TTC549 (cell line): ENCODE results near the gene PRB4.
"Not testable (repeated sequence)": the region's sequence is repeated elsewhere in the genome, so short reads cannot be mapped to it uniquely, and the experiment has no call there.

ENCODE experiments used
- FAIRE-seq: peaks from 2 replicates; lab custom pipeline; 2012; peaks lifted over from hg19 to GRCh38; lab: Jason Lieb, UNC

Gene PRB4

GRCh38 chr12:11310336-11310735 lies at the start of gene PRB4:
Gene PRB4, minus strand, starts transcription at chr12:11310436. Its CDS starts 38 bp downstream, at chr12:11310398.
- FAIRE-seq, result no peak

DNA sequence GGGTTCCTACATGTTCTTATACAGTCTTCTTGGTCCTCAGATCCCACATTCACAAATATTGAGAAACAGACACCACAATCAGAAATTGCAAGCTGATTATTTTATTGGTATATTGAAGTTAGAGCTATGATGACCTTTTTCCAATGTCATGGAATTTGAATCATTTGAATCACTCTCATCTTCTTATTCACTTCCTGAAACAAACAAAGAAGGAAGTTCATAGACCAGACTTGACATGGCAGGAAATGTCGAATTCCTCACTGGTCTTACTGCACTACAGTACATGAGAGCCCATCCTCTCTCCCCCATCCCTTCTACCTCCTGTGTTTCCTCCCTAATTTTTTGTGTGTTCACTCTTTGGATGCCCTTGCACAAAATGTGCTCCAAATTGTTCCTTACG lies 41.5 kb upstream of the PRB4 start:
- FAIRE-seq, result not testable (repeated sequence)

GRCh38 chr12:11348439-11348838 lies 38.2 kb upstream of the PRB4 start:
- no peak for FAIRE-seq

DNA sequence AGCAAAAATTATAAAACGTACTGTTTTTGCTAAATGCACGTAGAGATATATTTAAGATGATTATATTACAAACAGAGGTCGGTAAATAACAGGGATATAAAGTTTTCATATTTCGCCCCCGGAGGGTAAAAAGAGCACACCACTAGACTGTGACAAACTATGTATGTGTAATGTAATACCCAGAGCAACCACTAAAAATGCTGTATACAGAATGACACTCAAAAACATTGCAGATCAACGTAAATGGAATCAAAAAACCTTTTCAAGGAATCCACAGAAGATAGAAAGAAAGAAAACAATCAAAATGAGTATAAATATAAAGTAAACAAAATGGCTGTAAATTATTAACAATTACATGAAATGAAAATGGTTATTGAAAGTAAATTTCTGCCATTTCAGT lies 37.6 kb upstream of the PRB4 start:
- FAIRE-seq, result no peak

GRCh38 chr12:11344500-11344899 lies 34.3 kb upstream of the PRB4 start:
- FAIRE-seq, result no peak

DNA sequence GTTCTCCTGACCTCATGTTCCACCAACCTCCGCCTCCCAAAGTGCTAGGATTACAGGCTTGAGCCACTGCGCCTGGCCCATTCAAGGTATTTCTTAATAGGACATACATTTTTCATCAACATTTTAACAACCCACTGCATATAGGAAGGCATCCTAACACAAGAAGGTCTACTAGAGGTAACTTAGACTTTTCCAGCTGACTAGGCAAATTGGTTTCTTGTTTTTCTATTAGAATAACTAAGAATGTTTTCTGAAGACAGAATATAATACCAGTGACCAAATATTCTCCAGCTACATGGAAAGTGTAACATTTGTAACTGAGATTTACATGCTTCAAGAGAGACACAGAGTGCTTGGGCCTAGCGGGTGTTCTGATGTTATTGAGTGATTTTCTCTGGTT lies 14.2 kb upstream of the PRB4 start:
- no peak for FAIRE-seq

DNA sequence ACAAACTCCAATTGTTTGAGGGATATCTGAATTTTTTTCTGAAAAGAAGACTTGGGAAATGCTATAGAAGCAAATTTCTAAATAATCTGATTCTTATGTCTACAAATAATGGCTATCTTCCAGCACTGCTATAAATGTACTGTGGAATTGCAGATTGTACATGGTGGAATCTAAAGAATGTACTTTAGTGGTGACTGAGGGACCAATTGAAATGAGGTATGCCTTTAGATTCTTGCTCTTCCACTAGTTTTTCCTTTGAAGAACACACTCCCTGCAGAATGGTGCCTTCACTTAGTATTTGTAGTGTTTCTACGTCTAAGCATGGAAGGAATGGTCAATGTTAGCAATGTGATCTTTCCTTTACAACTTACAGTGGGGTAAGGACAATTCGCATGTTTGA lies 11.7 kb upstream of the PRB4 start:
- no peak for FAIRE-seq

- FAIRE-seq, result no peak
Measured at GRCh38 chr12:11307143-11307542, 3.1 kb downstream of the PRB4 start.

- no peak for FAIRE-seq
Measured at GRCh38 chr12:11273449-11273848, 36.8 kb downstream of the PRB4 start.

GRCh38 chr12:11269607-11270006 lies 40.6 kb downstream of the PRB4 start, which contains the start of gene PRB3:
Gene PRB3, minus strand, starts transcription at chr12:11269707. Its CDS starts 38 bp downstream, at chr12:11269669.
- FAIRE-seq, result no peak

GRCh38 chr12:11264501-11264900 lies 45.7 kb downstream of the PRB4 start:
- no peak for FAIRE-seq
